Measurements from ENCODE around the gene SLC7A10.
"Not testable (repeated sequence)": the region's sequence is repeated elsewhere in the genome, so short reads cannot be mapped to it uniquely, and the experiment has no call there.

Gene SLC7A10

GRCh38 chr19:33201886-33202545 is 23.6 kb downstream of the SLC7A10 start:
- DNase-seq (ENCODE audit: low spot score): no peak

- no peak for DNase-seq (ENCODE audit: low spot score)
These were observed 24.2 kb downstream of the SLC7A10 start for GRCh38 chr19:33201473-33201872.

- DNase-seq (ENCODE audit: low spot score): peak; percentile 34
These were observed 26.0 kb downstream of the SLC7A10 start for GRCh38 chr19:33199441-33200265.

- no peak for DNase-seq (ENCODE audit: low spot score)
These were observed 27.5 kb downstream of the SLC7A10 start for GRCh38 chr19:33198169-33198568.

GRCh38 chr19:33197591-33198000 is 28.1 kb downstream of the SLC7A10 start:
- DNase-seq (ENCODE audit: low spot score): no peak

- no peak for DNase-seq (ENCODE audit: low spot score)
These were observed 29.0 kb downstream of the SLC7A10 start for GRCh38 chr19:33196446-33197193.

- no peak for DNase-seq (ENCODE audit: low spot score)
These were observed 29.9 kb downstream of the SLC7A10 start for GRCh38 chr19:33195645-33196347.

- DNase-seq (ENCODE audit: low spot score): peak; percentile 35
These were observed 30.6 kb downstream of the SLC7A10 start for GRCh38 chr19:33194886-33195644.

GRCh38 chr19:33194532-33194885 is 31.1 kb downstream of the SLC7A10 start:
- peak; percentile 10 for DNase-seq (ENCODE audit: low spot score)

GRCh38 chr19:33193865-33194362 is 31.7 kb downstream of the SLC7A10 start, which contains the start of gene LRP3:
Gene LRP3 (plus strand): TSS chr19:33194330. CDS start chr19:33194786, 456 bp downstream.
- peak; percentile 32 for DNase-seq (ENCODE audit: low spot score)

- DNase-seq (ENCODE audit: low spot score): no peak
These were observed 32.3 kb downstream of the SLC7A10 start for GRCh38 chr19:33193269-33193864.

GRCh38 chr19:33192010-33192409 is 33.6 kb downstream of the SLC7A10 start:
- DNase-seq (ENCODE audit: low spot score): no peak

- DNase-seq (ENCODE audit: low spot score): no peak
These were observed 34.1 kb downstream of the SLC7A10 start for GRCh38 chr19:33191501-33191900.

- DNase-seq (ENCODE audit: low spot score): not testable (repeated sequence)
These were observed 34.6 kb downstream of the SLC7A10 start for GRCh38 chr19:33191092-33191491.

- no peak for DNase-seq (ENCODE audit: low spot score)
These were observed 36.2 kb downstream of the SLC7A10 start for GRCh38 chr19:33189453-33189852.

- DNase-seq (ENCODE audit: low spot score): peak; percentile 33
These were observed 38.5 kb downstream of the SLC7A10 start for GRCh38 chr19:33187183-33187540.

- DNase-seq (ENCODE audit: low spot score): no peak
These were observed 39.0 kb downstream of the SLC7A10 start for GRCh38 chr19:33186431-33187182.

GRCh38 chr19:33177417-33177979 is 48.2 kb downstream of the SLC7A10 start:
- DNase-seq (ENCODE audit: low spot score): no peak

- peak; percentile 99 for DNase-seq (ENCODE audit: low spot score)
These were observed 48.8 kb downstream of the SLC7A10 start for GRCh38 chr19:33176670-33177416.

All from kidney tubule cell (primary cell).